Measurements from ENCODE around the gene AOPEP. TPM values are rescaled to one million over a fixed set of nuclear protein-coding genes. Genes with fewer than 3 reads are reported as not detected.

Gene AOPEP
- total RNA-seq, 1 experiment from 2014 or later: 15.0 TPM

- H2BK5ac ChIP-seq (ENCODE audit: insufficient read length, low read length): no peak overlapping the region
- no peak overlapping the region for H4K8ac ChIP-seq (replicated peaks; ENCODE audit: insufficient read length, low read depth, low read length)
- Mint-ChIP-seq H3K4me1 (peaks cover 9 to 14% of the 10 kb centered on the region in 2 experiments), H3K27ac (peak overlapping the region in 1 of 3 experiments; percentile 42; a peak in 1 of 7 replicates), H3K9me3 (no peaks in the 10 kb centered on the region), H3K27me3 (ENCODE audit: low read depth) (no peaks in the 10 kb centered on the region), H3K4me3 (no peak overlapping the region), H3K36me3 (ENCODE audit: insufficient read depth in 1 of 3, low read depth in 3 of 3) (no peaks in the 10 kb centered on the region; a peak in 1 of 7 replicates)
- H4K20me1 ChIP-seq (ENCODE audit: control insufficient read depth, insufficient read depth, insufficient read length): no peaks in the 10 kb centered on the region
- TF ChIP-seq CTCF (conservative IDR thresholded peaks at IDR 0.05): no peak
- H3K4me1 ChIP-seq (ENCODE audit: insufficient read depth, low read length): no peaks in the 10 kb centered on the region
- H2AFZ ChIP-seq (ENCODE audit: low read length): no peak overlapping the region
- H3K9me3 ChIP-seq (ENCODE audit: control insufficient read depth, low read depth, low read length): no peaks in the 10 kb centered on the region
- H3K79me1 ChIP-seq (ENCODE audit: insufficient read depth, low read depth, low read length, poor library complexity, severe bottlenecking): no peaks in the 10 kb centered on the region
- H3K14ac ChIP-seq (ENCODE audit: insufficient read depth, low read length): no peak overlapping the region
- H2BK15ac ChIP-seq (ENCODE audit: low read depth, low read length): no peak overlapping the region
- no peaks in the 10 kb centered on the region for H3K23me2 ChIP-seq (ENCODE audit: insufficient read length, low read depth, low read length, poor library complexity, severe bottlenecking)
- H2BK120ac ChIP-seq (ENCODE audit: low read depth, low read length, poor library complexity, severe bottlenecking): no peak overlapping the region
- no peak overlapping the region for H2AK5ac ChIP-seq (ENCODE audit: insufficient read length, low read length)
- no peak overlapping the region for H3K4me2 ChIP-seq (ENCODE audit: insufficient read depth, insufficient read length, low read length)
- no peak overlapping the region for H3K4ac ChIP-seq (ENCODE audit: low read depth, low read length)
- no peak overlapping the region for H3K9ac ChIP-seq (ENCODE audit: extremely low read depth, insufficient read length, low read length)
- H3K27me3 ChIP-seq (ENCODE audit: insufficient read depth, low read length): no peaks in the 10 kb centered on the region
- H2BK12ac ChIP-seq (ENCODE audit: insufficient read length, low read depth, low read length): no peak overlapping the region
- no peak overlapping the region for H3K23ac ChIP-seq (ENCODE audit: insufficient read length, low read depth, low read length)
- no peak for DNase-seq
- no peak overlapping the region for H4K91ac ChIP-seq (ENCODE audit: insufficient read length, low read depth, low read length)
- no peak overlapping the region for H2BK20ac ChIP-seq (ENCODE audit: low read depth, low read length, poor library complexity, severe bottlenecking)
- H3K18ac ChIP-seq (ENCODE audit: insufficient read length, low read depth, low read length): no peak overlapping the region
- no peak overlapping the region for H4K5ac ChIP-seq (ENCODE audit: insufficient read length, low read depth, low read length)
- H3K56ac ChIP-seq (ENCODE audit: insufficient read length, low read depth, low read length): no peak overlapping the region
- no CpG with 5 or more reads among the region's 3 CpGs for WGBS (ENCODE audit: extremely low coverage, insufficient read length, low lambda C conversion rate)
- H3K27ac ChIP-seq (ENCODE audit: insufficient read length, low read depth, low read length): no peak overlapping the region
- no peak overlapping the region for H3T11ph ChIP-seq (ENCODE audit: low read length)
- H3K79me2 ChIP-seq (ENCODE audit: insufficient read depth, low read length): no peaks in the 10 kb centered on the region
These were observed 120.2 kb downstream of the AOPEP start for GRCh38 chr9:94846739-94847138.
